ENCODE results near the gene SNAPIN.

Gene SNAPIN

DNA sequence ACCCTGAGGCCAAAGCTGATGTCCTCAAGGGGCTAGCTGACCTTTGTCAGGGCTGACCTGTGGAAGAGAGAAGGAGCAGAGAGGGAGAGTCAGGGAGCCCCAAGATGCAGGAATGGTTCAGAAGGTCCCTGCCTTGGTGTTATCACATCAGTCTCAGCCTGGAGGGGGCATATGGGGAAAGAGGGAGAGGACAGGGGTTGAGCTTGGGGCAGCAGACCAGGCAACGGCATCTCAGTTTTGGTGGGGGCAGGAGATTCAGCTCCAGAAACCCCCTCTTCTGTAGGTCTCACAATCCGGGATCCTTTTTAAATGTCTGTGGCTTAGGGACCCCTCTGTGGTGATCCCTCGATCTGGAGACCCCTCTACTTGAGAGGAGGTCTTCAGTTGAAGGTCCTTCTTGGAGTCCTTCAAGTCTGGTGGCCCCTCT lies 32.0 kb upstream of the SNAPIN start:
- no peaks in the 10 kb centered on the region for H3K9me3 ChIP-seq (ENCODE audit: insufficient read depth, low read depth, low read length)
- H3K9me2 ChIP-seq (replicated peaks; ENCODE audit: low read depth, low read length) = no peaks in the 10 kb centered on the region
- H4K20me1 ChIP-seq (ENCODE audit: insufficient read depth, low read length, poor library complexity, severe bottlenecking) = no peaks in the 10 kb centered on the region
- no peaks in the 10 kb centered on the region for H3F3A ChIP-seq (ENCODE audit: low read depth)
- H2AFZ ChIP-seq (ENCODE audit: low read length) = no peak overlapping the region
- H3K4me2 ChIP-seq (ENCODE audit: low read depth, low read length, poor library complexity, severe bottlenecking) = no peak overlapping the region
- peaks cover 26% of the 10 kb centered on the region for H3K4me1 ChIP-seq (ENCODE audit: insufficient read depth, low read length, poor library complexity, severe bottlenecking)
- TF ChIP-seq EZH2phosphoT487 (IDR thresholded peaks at IDR 0.05; ENCODE audit: borderline replicate concordance) = no peak
- TF ChIP-seq, protein P1, sequence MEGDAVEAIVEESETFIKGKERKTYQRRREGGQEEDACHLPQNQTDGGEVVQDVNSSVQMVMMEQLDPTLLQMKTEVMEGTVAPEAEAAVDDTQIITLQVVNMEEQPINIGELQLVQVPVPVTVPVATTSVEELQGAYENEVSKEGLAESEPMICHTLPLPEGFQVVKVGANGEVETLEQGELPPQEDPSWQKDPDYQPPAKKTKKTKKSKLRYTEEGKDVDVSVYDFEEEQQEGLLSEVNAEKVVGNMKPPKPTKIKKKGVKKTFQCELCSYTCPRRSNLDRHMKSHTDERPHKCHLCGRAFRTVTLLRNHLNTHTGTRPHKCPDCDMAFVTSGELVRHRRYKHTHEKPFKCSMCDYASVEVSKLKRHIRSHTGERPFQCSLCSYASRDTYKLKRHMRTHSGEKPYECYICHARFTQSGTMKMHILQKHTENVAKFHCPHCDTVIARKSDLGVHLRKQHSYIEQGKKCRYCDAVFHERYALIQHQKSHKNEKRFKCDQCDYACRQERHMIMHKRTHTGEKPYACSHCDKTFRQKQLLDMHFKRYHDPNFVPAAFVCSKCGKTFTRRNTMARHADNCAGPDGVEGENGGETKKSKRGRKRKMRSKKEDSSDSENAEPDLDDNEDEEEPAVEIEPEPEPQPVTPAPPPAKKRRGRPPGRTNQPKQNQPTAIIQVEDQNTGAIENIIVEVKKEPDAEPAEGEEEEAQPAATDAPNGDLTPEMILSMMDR (conservative IDR thresholded peaks at IDR 0.05; ENCODE audit: low read length) = no peak
- no peak overlapping the region for H3K4me3 ChIP-seq (ENCODE audit: low read length, poor library complexity, severe bottlenecking)
- H3K9ac ChIP-seq (ENCODE audit: low read depth, low read length, poor library complexity, severe bottlenecking) = peak overlapping the region; percentile 41
- H3K79me2 ChIP-seq (ENCODE audit: insufficient read depth, low read length) = no peaks in the 10 kb centered on the region
- H3K27me3 ChIP-seq (ENCODE audit: insufficient read depth, low read length, poor library complexity, severe bottlenecking) = no peaks in the 10 kb centered on the region
- H3K36me3 ChIP-seq (ENCODE audit: insufficient read depth, low read length) = no peaks in the 10 kb centered on the region

DNA sequence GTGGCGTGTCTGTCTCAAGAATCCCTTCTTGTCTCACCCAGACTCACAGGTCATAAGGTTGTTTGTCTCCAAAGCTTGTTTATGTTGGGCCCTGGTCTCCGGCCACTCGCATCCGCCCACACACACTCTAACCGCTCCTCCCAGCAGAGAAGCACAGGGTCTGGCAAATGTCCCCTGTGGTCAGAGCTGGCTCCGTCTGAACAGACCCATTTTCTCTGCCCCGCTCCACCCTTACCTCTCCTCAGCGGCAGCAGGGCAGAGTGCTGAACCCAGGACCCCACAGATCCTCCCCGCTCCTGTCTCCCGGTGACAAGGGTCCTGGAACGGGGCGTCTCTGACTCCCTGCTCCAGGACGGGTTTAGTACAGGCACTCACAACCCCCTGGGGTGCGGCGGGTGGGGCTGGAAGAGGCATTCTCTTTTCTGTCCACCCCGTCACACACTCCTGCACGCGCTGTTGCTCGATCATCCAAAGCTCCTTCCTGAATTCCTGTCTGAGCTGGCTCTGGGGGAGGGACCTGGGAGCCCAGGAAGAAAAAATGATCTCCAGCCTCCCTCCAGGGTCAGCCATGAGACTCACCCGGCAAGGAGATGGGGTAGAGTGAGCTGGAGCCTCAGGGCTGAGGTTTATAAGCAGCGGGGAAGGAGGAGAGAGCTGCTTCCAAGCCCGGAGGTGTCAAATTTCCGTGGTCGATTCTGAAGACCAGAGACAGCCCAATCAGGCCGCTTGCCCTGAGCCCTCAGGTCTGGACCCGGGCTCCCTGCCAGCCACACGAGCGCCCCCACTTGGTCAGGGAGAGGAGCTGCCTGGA lies 31.4 kb upstream of the SNAPIN start, which contains the start of gene S100A13:
Gene S100A13 (minus strand): TSS at position 602 of the 811 bp plus-strand sequence. CDS start 1,033 bp downstream, outside the sequence.
- H3F3A ChIP-seq (ENCODE audit: low read depth) = no peaks in the 10 kb centered on the region
- H3K9ac ChIP-seq (ENCODE audit: low read depth, low read length, poor library complexity, severe bottlenecking) = peak within 1 kb of the TSS; percentile 41
- H3K27me3 ChIP-seq (ENCODE audit: insufficient read depth, low read length, poor library complexity, severe bottlenecking) = no peaks in the 10 kb centered on the region
- no peaks in the 10 kb centered on the region for H3K9me3 ChIP-seq (ENCODE audit: insufficient read depth, low read depth, low read length)
- H4K20me1 ChIP-seq (ENCODE audit: insufficient read depth, low read length, poor library complexity, severe bottlenecking) = no peaks in the 10 kb centered on the region
- H3K9me2 ChIP-seq (replicated peaks; ENCODE audit: low read depth, low read length) = no peaks in the 10 kb centered on the region
- peak within 1 kb of the TSS; percentile 28 for H3K4me2 ChIP-seq (ENCODE audit: low read depth, low read length, poor library complexity, severe bottlenecking)
- H3K36me3 ChIP-seq (ENCODE audit: insufficient read depth, low read length) = no peaks in the 10 kb centered on the region
- TF ChIP-seq EZH2phosphoT487 (IDR thresholded peaks at IDR 0.05; ENCODE audit: borderline replicate concordance) = no peak
- TF ChIP-seq, protein P1 (conservative IDR thresholded peaks at IDR 0.05; ENCODE audit: low read length) = no peak; the same call in 1 of the 2 replicates
- H3K79me2 ChIP-seq (ENCODE audit: insufficient read depth, low read length) = no peaks in the 10 kb centered on the region
- H3K4me3 ChIP-seq (ENCODE audit: low read length, poor library complexity, severe bottlenecking) = no peak within 1 kb of the TSS
- no peak within 1 kb of the TSS for H2AFZ ChIP-seq (ENCODE audit: low read length)
- peaks cover 26% of the 10 kb centered on the region for H3K4me1 ChIP-seq (ENCODE audit: insufficient read depth, low read length, poor library complexity, severe bottlenecking)

DNA sequence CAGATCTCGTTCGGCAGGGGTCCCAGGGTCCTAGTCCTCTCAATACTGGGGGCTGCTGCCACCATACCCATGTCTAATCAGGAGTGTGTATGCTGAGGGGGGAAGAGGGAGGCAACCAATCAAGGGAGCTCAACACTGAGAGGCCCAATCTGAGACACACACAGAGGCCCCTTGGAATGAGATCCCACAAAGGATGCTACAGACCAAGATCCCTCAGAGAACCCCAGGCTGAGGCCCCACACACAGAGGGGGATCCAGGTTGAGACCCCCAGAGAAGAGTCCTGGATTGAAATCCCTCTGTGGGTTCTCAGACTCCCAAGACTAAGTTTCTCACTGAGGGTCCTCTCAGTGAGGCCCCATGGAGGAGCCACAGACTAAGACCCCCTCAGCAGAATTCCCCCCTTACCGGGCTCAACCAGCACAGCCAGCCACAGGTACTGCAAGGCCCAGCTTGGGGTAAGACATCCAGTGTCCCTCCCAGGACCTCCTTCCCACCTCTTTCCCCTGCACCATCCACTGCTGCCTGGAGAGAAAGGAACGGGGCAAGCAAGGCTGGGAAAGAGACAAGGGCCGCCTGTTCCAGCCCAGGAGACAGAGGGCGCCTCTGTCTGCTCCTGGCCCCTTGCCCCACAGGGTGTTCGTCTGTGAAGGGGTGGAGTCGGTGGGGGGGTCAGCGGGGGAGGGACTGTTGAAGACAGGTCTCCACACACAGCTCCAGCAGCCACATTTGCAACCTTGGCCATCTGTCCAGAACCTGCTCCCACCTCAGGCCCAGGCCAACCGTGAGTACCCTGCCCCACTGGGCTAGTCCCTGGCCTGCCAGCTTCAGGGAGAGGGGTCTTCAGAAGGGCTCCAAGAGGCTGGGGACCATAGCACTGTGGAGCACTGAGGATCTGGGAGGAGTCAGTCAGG lies 30.5 kb upstream of the SNAPIN start, which contains the start of gene S100A1:
Gene S100A1 (plus strand): TSS at position 720 of the 912 bp plus-strand sequence. CDS start 2,088 bp downstream, outside the sequence.
- Histone ChIP-seq H3K4me1 (ENCODE audit: insufficient read depth, low read length, poor library complexity, severe bottlenecking) (peaks cover 26% of the 10 kb centered on the region), H3K9me2 (replicated peaks; ENCODE audit: low read depth, low read length) (no peaks in the 10 kb centered on the region), H4K20me1 (ENCODE audit: insufficient read depth, low read length, poor library complexity, severe bottlenecking) (no peaks in the 10 kb centered on the region), H3K4me3 (ENCODE audit: low read length, poor library complexity, severe bottlenecking) (no peak within 1 kb of the TSS), H2AFZ (ENCODE audit: low read length) (no peak within 1 kb of the TSS), H3K9ac (ENCODE audit: low read depth, low read length, poor library complexity, severe bottlenecking) (peak within 1 kb of the TSS; percentile 41), H3K27me3 (ENCODE audit: insufficient read depth, low read length, poor library complexity, severe bottlenecking) (no peaks in the 10 kb centered on the region), H3K36me3 (ENCODE audit: insufficient read depth, low read length) (no peaks in the 10 kb centered on the region), H3K4me2 (ENCODE audit: low read depth, low read length, poor library complexity, severe bottlenecking) (peak within 1 kb of the TSS; percentile 28), H3F3A (ENCODE audit: low read depth) (no peaks in the 10 kb centered on the region), H3K9me3 (ENCODE audit: insufficient read depth, low read depth, low read length) (no peaks in the 10 kb centered on the region), H3K79me2 (ENCODE audit: insufficient read depth, low read length) (no peaks in the 10 kb centered on the region)
- TF ChIP-seq, protein P1 (conservative IDR thresholded peaks at IDR 0.05; ENCODE audit: low read length) = peak; percentile 61; the same call in 1 of the 2 replicates
- TF ChIP-seq EZH2phosphoT487 (IDR thresholded peaks at IDR 0.05; ENCODE audit: borderline replicate concordance) = no peak

All from Loucy (cell line).